Raji (cell line): ENCODE data around the gene GDI1.

Experiments
- POLR2A ChIP-seq: IDR thresholded peaks from 2 replicates; pipeline ENCODE4 v1.6.1; 2011; ENCODE audit warnings: low read depth, low read length, control low read depth; ENCODE audit not compliant: insufficient read depth

GDI1 gene

GRCh38 chrX:154404625-154405192, 32.2 kb upstream of the GDI1 start:
- no peak for TF ChIP-seq POLR2A

GRCh38 chrX:154408659-154409221, 28.2 kb upstream of the GDI1 start:
- TF ChIP-seq POLR2A, result no peak

DNA sequence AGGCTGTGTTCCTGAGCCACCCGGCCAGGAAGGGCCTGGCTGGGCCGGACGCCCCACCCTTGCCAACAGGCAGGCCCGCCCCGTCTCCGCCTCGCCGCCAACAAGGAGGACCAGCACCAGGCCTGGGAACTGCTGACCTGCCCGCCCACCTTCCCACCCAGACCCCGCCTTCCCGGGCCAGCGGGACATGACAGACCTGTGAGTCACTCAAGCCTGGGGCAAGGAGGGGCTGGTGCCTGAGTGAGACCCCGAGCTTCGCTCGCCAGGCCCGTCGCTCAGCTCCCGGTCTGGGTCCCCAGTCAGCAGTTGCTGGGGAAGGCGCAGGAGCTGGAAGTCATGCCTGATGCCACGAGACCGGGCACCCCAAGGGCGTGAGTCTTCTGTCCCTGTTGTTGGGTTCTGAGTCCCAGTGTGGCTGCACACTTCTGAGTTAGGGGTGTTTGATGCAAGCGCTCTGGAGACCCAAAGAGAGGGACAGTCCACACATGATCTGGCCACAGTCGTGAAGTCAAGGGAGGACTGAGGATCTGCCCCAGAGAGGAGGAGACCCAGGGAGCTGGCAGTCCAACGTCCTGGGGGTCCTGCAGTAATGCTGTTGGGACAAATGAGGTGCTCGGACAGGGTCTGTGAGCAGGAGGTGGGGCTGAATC, 27.6 kb upstream of the GDI1 start, which contains the start of gene DNASE1L1:
DNASE1L1 (minus strand) TSS at position 33 of the 650 bp plus-strand sequence. CDS start 3,686 bp downstream, outside the sequence.
- no peak for TF ChIP-seq POLR2A

GRCh38 chrX:154411981-154412340, 25.0 kb upstream of the GDI1 start:
- TF ChIP-seq POLR2A, result peak; percentile 73

GRCh38 chrX:154412468-154412867, 24.5 kb upstream of the GDI1 start:
- no peak for TF ChIP-seq POLR2A

DNA sequence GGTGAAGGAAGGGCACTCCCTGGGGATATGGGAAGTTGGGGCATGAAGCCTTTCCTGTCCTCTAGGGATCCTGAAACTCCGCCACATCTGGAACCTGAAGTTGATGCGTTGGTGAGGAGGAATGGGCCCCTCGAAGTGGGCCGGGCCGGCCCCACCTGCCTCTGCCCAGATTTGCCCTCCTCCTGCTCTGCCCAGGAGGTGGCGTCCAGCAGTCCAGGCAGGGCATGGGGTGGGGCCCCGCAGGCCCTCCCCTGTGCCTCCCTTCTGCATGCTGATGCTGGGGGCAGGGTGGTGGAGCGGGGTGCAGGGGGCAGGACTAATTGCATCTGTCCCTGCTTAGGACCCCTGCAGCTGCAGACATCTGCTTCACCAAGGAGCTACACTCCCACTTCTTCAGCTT, 23.8 kb upstream of the GDI1 start:
- TF ChIP-seq POLR2A, result no peak

DNA sequence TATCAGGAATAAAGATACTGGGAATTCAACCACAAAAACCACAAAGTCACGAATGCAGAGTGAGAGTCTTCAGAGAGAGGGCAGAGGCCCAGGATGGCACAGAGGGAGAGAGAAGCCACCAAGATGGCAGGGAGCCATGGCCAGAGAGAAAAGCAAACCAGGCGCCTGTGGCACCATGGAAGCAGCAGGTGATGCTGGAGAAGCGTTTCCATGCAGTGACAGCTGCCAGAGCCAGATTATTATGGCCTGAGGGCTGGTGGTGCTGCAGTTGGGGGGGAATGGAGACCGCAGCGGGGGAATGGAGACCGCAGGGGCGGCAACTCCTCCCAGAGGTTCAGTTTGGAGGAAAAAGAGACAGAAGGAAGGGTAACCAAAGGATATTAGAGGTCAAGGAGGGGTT, 19.8 kb upstream of the GDI1 start:
- no peak for TF ChIP-seq POLR2A

DNA sequence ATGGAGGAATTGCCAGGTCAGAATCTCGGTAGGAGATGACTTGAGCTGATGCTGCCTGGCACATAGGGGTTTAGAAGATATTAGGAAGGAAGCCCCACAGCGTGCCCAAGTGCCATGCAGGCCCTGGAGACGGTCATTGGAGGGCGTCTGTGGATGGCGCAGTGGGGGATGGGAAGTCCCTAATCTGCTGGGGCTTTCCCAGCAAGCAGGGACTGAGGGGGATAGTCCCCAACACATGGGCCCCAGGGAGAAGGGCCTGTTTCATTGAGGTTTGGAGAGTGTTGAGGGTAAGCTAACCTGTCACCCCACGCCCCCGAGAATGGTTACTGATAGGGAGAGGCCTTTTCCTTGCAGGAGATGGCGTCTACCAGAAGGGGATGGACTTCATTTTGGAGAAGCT, 17.8 kb upstream of the GDI1 start:
- TF ChIP-seq POLR2A, result no peak

GRCh38 chrX:154419688-154420401, 17.1 kb upstream of the GDI1 start:
- TF ChIP-seq POLR2A, result no peak

GRCh38 chrX:154420402-154420756, 16.6 kb upstream of the GDI1 start:
- no peak for TF ChIP-seq POLR2A

- no peak for TF ChIP-seq POLR2A
These were observed 9.8 kb upstream of the GDI1 start for GRCh38 chrX:154426916-154427770.

- peak; percentile 77 for TF ChIP-seq POLR2A
These were observed 8.5 kb upstream of the GDI1 start, which contains the start of gene ATP6AP1 for GRCh38 chrX:154428176-154429171. TSS of gene ATP6AP1 (plus strand) at chrX:154428677. CDS start at chrX:154428693, 16 bp downstream.

- TF ChIP-seq POLR2A, result no peak
These were observed 7.2 kb upstream of the GDI1 start for GRCh38 chrX:154429711-154430110.

GRCh38 chrX:154430479-154430878, 6.5 kb upstream of the GDI1 start:
- TF ChIP-seq POLR2A, result no peak
